GM21447 (cell line): ENCODE measurements around the gene MAST2.

ENCODE experiments used
- ATAC-seq: cut with Tn5 transposase; IDR thresholded peaks from one replicate; pipeline ENCODE4 v1.9.1; 2021; ENCODE audit not compliant: unreplicated experiment

The MAST2 gene

DNA sequence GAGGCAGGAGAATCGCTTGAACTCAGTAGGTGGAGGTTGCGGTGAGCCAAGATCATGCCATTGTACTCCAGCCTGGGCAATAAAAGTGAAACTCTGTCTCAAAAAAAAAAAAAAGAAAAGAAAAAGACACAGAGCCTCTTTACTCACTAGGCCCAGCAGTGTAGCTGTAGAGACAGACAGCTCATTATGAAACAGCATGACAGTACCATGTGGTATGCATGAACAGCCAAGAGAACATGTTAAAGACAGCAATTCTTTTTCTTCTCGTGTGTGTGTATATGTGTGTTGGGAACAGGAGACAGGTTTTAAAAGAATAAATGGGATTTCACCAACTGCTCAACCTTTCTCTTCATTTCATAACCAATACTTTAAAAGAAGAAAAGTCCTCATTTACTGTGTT is 210.2 kb downstream of the MAST2 start:
- no peak for ATAC-seq

DNA sequence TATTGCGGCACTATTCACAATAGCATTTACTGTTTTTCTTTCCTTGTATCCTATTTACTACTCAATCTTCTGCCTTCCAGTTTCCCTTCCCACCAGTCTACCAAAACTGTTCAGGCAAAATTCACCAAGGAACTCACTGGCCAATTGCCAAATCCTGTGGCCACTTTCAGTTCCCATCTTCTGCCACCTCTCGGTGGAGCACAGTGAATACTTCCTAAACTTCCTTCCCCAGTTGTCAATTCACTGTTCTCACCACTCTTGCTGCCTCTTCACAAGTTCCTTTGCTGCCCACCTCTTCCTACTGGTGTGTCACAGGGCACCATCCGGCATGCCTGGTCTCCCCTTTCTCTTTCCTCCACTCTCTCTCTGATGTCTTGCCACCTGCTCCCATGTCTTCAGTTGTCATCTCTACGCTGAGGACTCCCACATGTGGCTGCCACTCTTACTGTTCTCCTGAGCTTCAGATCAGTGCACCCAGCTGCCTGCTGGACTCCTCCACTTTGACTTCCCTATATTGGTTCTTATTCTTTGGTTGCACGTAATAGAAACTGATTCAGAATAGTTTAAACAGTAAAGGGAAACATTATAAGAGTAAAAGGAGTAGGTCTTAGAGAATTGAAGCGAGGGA is 214.6 kb downstream of the MAST2 start:
- ATAC-seq: no peak

DNA sequence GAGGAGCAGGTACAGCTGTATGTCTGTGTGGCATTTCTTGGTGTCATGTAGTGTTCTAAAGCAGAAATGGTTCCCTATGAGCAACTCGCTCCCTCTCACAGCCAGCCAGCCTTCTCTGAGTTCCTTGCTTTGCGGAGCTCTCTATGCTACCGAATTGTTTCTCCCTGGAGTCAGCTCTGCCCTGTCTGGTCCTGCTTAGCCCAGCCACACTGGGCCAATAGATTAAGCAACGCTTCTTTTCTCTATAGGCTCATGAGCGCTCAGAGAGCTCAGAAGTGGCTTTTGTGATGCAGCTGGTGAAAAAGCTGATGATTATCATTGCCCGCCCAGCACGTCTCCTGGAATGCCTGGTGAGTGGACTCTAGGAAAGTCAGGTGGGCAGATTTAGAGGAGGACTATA is 215.9 kb downstream of the MAST2 start:
- no peak for ATAC-seq

DNA sequence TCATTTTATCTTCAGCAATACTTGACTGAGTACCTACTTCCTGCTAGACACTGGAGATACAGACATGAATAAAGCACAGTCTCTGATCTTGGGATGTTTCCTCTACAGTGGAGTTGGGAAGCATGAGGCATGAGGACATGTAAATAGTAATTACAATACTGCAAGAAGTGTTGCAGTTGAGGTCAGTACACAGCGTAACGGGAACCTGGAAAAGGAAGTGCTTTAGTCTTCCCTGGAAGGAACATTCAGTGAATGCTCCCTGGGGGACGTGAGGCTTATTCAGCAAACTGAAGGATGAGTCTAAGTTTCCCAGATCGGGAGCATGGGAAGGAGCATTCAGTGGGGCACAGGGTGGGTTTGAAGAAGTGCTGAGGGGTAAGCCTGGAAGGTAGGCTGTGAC is 216.6 kb downstream of the MAST2 start:
- ATAC-seq: no peak

DNA sequence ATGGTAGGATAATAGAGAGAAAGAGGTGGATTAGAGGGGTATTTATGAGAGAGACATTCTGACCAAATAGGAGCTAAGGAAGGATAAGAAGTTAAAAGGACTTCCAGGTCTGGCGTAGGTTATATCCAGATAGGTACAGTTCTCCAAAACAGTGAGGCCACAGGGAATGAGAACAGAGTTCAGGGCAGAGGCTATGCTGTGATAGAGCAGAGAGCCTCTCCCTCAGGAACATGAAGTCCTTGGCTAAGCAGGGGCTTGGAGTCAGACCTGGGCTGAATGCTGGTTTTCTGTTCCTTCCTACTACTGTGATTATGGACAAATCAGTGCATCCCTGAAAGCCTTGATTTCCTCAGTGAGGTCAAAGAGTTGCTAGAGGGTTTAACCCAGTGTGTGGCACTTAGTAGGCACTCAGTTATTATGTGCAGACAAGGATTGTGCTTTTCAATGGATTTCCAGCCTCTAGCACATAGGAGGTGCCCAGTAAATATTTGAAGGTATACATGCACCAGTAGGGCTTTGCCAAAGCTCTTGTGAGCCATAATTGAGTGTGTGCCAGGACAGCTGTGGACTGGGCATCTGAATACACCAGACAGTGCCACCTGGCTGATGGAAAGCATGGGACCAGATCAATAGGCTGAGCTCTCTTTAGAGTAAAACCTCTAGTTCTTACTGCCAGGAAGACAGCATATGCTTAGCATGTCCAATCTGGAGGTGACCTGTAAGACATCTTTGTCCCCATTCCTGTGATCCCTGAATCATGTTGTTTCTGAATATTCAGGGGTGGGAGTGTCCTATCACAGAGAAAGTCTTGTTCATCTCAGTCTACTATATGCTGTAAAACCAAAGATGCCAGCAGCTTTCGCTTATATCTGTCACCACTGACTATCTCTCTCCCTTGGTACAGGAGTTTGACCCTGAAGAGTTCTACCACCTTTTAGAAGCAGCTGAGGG is 217.9 kb downstream of the MAST2 start:
- ATAC-seq: no peak

DNA sequence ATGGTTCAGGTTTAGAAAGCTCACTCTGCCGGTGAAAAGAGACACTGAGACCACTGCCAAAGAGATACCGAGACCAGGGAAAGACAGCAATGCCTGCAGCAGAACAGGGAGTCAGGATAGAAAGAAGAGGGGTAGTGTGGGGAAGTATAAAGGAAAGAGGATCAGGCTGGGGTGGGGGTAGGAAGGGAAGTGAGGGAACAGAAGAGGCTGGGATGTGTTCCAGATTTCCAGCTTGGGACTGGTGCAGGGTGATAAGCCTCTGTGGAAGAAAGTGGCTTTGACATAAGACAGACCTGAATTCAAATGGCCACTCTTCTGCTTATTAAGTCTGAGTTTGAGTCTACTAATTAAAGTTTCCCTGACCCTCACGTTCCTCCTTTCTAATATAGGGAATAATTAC is 223.1 kb downstream of the MAST2 start:
- ATAC-seq: no peak

DNA sequence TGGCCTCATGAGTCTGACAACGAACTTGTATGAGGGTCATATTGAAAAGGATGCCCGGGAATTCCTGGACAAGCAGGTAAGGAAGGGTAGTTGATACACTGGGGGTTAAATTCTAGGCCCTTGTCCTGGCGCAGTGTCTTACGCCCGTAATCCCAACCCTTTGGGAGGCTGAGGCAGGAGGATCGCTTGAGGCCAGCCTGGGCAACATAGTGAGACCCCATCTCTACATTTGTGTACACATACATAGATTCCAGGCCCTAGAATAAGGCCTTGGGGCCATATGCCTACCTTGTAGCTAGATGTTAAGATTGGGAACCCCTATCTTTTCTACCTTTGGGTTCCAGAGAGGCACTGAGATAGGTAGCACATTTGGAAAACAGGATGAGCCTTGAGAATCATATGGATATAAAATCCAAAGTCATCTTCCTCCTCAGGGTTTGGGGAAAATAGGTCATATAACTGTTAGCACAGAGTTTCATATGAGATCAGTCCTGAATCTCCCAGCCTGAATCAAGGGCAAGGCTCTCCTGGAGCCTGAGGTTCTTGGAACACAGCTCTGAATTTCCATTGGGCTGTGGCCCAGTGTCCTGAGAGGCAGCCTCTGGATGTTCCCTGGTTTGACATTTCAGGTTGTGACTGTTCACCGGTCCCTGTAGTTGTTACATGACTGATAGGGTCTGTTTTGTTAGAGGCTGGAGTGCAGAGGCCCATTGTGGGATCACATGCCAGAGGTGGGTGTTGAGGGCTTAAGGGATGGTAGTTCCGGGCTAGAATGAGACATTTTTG is 224.6 kb downstream of the MAST2 start:
- no peak for ATAC-seq

DNA sequence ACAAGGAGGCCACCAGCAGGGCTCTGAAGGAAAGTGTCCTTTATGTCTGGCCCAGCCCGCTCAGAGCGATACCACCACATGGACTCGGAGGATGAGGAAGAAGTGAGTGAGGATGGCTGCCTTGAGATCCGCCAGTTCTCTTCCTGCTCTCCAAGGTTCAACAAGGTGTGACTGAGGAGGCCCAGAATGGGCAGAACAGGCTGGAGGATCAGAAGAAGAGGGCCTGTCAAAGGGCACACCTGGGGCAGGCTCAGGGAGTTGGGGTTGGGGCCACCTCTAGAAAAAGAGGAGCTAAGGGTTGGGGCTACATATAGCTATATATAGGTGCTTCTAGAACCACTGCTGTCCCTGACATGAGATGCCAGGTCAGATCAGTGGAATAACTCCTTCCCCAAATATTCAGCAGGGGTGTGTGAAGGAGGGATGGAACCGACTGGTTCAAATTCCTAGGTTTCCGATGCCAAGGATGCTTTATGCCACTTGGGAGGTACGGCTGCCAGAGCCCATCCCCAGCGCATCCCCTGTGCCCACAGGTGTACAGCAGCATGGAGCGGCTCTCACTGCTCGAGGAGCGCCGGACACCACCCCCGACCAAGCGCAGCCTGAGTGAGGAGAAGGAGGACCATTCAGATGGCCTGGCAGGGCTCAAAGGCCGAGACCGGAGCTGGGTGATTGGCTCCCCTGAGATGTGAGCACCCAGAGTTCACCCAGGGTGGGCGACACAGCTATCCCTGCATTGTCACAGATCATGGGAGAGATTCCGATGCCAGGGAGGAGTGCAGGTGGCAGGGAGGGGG is 226.9 kb downstream of the MAST2 start:
- ATAC-seq: no peak

DNA sequence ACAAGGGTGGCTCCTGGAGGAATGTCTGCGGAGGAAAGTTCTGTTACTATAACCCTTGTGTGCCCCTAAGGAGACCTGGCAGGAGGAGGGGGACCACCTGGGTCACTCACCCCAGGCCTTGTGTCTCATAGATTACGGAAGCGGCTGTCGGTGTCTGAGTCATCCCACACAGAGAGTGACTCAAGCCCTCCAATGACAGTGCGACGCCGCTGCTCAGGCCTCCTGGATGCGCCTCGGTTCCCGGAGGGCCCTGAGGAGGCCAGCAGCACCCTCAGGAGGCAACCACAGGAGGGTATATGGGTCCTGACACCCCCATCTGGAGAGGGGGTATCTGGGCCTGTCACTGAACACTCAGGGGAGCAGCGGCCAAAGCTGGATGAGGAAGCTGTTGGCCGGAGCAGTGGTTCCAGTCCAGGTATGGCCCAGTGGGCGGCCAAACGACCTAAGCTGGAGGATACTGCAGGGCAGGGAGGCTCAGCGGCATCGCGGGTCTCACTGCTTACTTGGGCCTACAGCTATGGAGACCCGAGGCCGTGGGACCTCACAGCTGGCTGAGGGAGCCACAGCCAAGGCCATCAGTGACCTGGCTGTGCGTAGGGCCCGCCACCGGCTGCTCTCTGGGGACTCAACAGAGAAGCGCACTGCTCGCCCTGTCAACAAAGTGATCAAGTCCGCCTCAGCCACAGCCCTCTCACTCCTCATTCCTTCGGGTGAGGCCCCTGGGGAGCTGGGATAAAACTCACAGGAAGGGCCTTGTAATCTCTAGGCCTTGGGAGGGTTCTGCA is 227.7 kb downstream of the MAST2 start:
- no peak for ATAC-seq

DNA sequence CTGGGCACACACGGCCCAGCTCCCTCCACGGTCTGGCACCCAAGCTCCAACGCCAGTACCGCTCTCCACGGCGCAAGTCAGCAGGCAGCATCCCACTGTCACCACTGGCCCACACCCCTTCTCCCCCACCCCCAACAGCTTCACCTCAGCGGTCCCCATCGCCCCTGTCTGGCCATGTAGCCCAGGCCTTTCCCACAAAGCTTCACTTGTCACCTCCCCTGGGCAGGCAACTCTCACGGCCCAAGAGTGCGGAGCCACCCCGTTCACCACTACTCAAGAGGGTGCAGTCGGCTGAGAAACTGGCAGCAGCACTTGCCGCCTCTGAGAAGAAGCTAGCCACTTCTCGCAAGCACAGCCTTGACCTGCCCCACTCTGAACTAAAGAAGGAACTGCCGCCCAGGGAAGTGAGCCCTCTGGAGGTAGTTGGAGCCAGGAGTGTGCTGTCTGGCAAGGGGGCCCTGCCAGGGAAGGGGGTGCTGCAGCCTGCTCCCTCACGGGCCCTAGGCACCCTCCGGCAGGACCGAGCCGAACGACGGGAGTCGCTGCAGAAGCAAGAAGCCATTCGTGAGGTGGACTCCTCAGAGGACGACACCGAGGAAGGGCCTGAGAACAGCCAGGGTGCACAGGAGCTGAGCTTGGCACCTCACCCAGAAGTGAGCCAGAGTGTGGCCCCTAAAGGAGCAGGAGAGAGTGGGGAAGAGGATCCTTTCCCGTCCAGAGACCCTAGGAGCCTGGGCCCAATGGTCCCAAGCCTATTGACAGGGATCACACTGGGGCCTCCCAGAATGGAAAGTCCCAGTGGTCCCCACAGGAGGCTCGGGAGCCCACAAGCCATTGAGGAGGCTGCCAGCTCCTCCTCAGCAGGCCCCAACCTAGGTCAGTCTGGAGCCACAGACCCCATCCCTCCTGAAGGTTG is 231.4 kb downstream of the MAST2 start:
- no peak for ATAC-seq

DNA sequence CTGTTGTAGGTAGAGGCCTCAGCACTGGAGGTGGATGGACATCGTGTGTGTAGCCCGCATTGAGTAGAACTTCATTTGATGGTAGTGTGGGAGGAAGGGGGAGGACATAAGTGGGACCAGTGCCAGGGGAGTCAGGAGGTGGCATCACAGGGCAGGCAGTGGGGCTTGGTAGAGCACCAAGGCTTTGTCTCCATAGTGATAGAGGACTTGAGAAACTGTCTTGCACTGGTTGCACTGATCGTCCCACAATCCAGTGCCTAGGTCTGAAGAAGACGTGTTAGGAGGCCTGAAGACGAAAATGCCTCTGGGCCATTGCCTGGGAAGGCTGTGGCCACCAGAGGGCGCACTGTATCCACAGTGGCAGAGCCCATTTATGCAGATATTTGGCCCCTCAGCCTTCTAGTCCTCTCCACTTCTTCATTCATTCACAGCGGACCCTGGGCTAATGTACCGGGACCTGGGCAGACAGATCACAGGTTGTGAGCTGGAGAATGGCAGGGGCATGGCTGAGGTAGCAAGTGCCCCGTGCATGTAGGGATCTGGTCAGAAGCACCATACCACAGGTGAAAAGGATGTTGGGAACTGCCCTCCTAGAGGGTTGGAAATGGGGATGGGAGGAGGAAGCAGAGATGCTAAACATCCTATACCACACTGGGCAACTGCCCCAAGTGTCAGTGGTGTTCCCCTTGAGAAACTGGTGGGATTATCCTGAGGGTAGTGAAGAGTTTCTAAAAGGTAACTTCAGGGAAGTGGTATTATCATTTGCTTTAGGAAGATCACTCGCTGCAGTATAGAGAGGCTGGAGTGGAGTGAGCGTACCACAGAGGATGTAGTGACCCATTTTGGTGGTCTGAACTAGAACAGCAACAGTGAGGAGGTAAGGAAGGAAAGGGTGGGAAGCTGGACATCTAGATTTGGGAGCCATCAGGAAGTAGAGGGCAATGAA is 233.8 kb downstream of the MAST2 start:
- no peak for ATAC-seq

DNA sequence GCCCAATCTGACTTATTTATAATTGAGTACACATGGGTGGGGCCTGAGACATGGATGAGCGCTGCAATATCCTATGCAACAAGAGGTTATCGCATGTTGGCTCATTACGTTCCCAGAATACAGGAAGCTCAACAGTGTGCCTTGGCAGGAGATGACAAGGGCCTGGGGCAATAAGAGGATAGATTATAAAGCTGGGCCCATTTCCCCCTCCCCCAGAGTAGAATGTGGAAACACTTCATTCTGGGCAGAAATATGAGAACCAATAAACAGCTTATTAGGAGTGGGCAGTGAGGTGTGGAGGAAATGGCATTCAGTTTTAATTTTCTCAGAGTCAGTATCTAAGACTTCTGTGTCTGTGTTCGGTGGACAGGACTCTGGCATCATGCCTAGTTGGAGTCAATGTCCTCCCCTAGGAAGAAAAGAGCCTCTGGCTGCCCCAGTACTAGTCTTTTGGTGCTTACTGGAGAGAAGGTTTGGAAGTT is 236.2 kb downstream of the MAST2 start:
- no peak for ATAC-seq

DNA sequence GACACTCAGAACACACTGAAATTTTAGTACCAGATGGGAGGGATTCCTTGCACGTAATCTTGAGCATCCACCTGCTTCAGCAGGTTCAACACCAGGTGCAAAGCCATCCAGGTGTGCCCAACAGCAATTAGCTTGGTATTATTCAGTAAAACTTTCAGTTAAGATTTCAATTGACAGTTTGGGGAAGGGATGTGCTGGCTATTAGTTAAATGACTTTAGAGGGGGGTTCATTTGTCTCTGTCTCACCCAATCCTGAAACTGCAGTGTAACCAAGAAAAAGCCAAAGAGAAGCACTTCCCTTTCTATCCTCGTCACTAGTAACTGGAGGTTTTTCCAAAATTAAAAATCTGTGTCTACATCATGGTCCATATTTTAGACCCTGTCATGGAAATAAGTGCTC is 238.1 kb downstream of the MAST2 start:
- no peak for ATAC-seq

DNA sequence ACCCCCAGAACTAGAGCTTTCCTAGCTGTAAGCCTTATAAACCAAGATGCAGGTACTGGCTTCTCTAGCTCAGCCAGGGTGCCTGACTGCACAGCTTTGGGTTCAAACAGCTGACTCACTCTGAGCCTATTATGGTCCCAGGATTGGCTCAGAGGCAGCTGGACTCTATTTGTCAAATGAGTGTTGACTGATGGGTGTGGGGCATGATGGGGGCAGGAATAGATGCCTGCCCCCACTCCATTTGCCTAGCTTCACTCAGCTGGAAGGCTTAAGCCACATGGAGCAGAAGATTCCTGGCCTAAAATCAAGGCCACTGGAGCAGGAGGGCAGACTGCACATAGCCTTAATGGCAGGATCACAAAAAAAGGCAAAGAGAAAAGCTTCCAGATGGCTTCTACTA is 238.6 kb downstream of the MAST2 start:
- ATAC-seq: no peak

DNA sequence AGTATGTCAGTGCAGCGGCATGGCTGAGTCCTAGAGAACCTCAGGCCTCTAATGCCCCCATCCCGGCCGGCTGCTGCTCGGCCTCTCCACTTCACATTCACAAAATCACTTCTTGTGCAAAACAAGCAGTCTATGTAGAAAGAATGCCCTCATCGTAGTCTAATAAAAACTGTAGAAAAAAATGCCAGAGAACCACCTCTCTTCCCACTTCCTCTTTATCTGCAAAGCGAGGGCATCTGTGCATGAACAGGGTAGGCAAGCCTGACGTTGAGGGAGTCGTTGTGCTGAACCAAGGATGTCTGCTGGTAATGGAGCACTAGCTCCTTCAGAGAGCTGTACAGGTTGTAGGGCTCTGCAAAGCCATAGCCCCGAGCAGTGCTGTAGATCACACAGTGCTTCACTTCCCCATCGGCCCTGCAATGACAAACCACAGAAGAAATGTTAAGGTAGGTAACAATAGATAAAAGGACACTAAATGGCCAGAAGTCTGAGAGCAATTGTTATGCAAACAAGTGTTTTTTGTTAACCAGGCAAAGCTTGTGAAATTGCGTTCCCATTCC is 240.1 kb downstream of the MAST2 start:
- ATAC-seq: peak; percentile 85

DNA sequence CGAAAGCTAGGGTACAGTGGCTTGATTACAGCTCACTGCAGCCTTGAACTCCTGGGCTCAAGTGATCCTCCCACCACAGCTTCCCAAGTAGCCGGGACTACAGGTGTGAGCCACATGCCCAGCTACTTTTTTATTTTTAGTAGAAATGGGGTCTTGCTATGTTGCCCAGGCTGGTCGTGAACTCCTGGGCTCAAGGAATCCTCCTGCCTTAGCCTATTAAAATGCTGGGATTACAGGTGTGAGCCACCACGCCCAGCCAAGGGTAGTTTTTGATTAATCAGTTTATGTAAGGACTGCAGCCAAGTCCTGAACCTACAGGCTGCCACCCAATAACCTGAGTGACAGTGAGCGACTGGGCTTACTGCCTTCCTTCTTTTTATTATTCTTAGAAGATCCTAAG is 240.7 kb downstream of the MAST2 start:
- no peak for ATAC-seq

DNA sequence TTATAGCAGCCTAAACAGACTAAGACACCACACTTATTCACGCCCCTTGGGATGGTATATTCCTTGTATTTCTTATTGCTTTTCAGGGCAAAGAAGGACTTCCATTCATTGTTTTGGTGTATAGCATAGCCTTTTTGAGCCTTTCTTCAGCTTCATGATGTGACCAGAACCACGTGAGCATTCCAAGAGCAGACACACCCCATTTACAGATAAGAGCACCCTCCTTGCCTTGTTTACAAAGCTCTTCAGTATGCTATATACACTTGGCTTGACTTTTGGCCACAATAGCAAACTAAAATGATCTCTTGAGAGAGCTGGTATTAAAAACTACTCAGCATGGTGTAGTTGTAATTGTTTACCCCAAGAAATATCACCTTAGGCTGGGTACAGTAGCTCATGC is 250.3 kb downstream of the MAST2 start:
- ATAC-seq: no peak

DNA sequence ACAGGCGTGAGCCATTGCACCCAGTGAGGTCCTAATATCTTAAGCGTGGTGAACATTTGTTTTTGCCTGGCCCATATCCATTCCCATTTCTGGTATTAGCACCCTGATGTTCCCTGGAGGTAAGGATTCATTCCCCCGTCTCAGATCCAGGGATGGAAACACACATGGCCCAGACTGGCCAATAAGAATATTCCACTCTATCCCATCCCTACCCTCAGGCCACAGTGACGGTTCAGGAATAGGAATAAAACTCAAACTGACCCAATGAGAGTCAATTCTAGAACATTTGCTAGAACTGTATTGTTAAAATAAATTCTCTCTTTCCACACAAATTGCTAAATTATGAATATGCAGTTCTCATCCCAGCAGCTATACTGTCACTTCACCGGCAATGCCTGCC is 252.9 kb downstream of the MAST2 start:
- no peak for ATAC-seq
